Mesothelial cell of epicardium (in vitro differentiated cells): ENCODE measurements around the gene FRMD1. TPM values are rescaled to one million over a fixed set of nuclear protein-coding genes. Genes with fewer than 3 reads are reported as not detected.
"Not testable (repeated sequence)": the region's sequence is repeated elsewhere in the genome, so short reads cannot be mapped to it uniquely, and the experiment has no call there.

Experiments used
- DNase-seq, 2 experiments: peaks; one replicate each; pipeline ENCODE4 v3.0.0; 2021; ENCODE audit warnings: low spot score in 2 of 2; ENCODE audit not compliant: unreplicated experiment in 2 of 2
- H3K27ac Mint-ChIP-seq: 2 replicates; pipeline ENCODE4 v1.8.0; 2021; ENCODE audit warnings: mixed read lengths
- H3K27me3 Mint-ChIP-seq: 2 replicates; pipeline ENCODE4 v1.8.0; 2021; ENCODE audit warnings: low read depth, mixed read lengths
- H3K36me3 Mint-ChIP-seq: 2 replicates; pipeline ENCODE4 v1.8.0; 2021; ENCODE audit warnings: mixed read lengths
- H3K4me1 Mint-ChIP-seq: 2 replicates; pipeline ENCODE4 v1.8.0; 2021; ENCODE audit warnings: mixed read lengths
- H3K4me3 Mint-ChIP-seq: 2 replicates; pipeline ENCODE4 v1.8.0; 2021; ENCODE audit warnings: mild to moderate bottlenecking, moderate library complexity, mixed read lengths
- H3K9me3 Mint-ChIP-seq: 2 replicates; pipeline ENCODE4 v1.8.0; 2021; ENCODE audit warnings: mixed read lengths
- CTCF ChIP-seq: fragments of 200-600 bp; sonication (generic); IDR thresholded peaks from one replicate; pipeline ENCODE4 v1.5.0; 2021; ENCODE audit warnings: antibody characterized with exemption; ENCODE audit not compliant: unreplicated experiment
- total RNA-seq: library from RNA; stranded (reverse); gene quantifications from 3 replicates; pipeline ENCODE4 v1.2.1, GENCODE V29; 2021

Gene FRMD1
- total RNA-seq, 1 donor from 2014 or later, result not detected

- no peak for DNase-seq
- H3K9me3 Mint-ChIP-seq, result no peaks in the 10 kb centered on the region
- H3K27me3 Mint-ChIP-seq, result no peaks in the 10 kb centered on the region
- no peaks in the 10 kb centered on the region for H3K36me3 Mint-ChIP-seq
- peaks cover 13% of the 10 kb centered on the region for H3K4me1 Mint-ChIP-seq
- H3K27ac Mint-ChIP-seq, result no peak overlapping the region
- TF ChIP-seq CTCF, result no peak
- H3K4me3 Mint-ChIP-seq, result no peak overlapping the region
These were observed 4.5 kb upstream of the FRMD1 start for GRCh38 chr6:168083514-168083885.

- DNase-seq, result no peak
- Mint-ChIP-seq H3K27ac (no peak overlapping the region), H3K36me3 (no peaks in the 10 kb centered on the region), H3K9me3 (no peaks in the 10 kb centered on the region), H3K27me3 (no peaks in the 10 kb centered on the region), H3K4me1 (peaks cover 8% of the 10 kb centered on the region), H3K4me3 (no peak overlapping the region)
- no peak for TF ChIP-seq CTCF
These were observed 4.0 kb upstream of the FRMD1 start for GRCh38 chr6:168082860-168083513.

GRCh38 chr6:168081858-168082546, 3.0 kb upstream of the FRMD1 start:
- Mint-ChIP-seq H3K4me3 (no peak overlapping the region), H3K27me3 (no peaks in the 10 kb centered on the region), H3K27ac (no peak overlapping the region), H3K4me1 (peaks cover 3% of the 10 kb centered on the region), H3K9me3 (no peaks in the 10 kb centered on the region), H3K36me3 (no peaks in the 10 kb centered on the region)
- no peak for TF ChIP-seq CTCF
- DNase-seq, result no peak

- Mint-ChIP-seq H3K9me3 (no peaks in the 10 kb centered on the region), H3K27me3 (peaks cover 3% of the 10 kb centered on the region), H3K27ac (no peak overlapping the region), H3K4me1 (peaks cover 3% of the 10 kb centered on the region), H3K36me3 (no peaks in the 10 kb centered on the region), H3K4me3 (no peak overlapping the region)
- no peak for DNase-seq
- TF ChIP-seq CTCF, result no peak
These were observed 1.5 kb upstream of the FRMD1 start for GRCh38 chr6:168080393-168081077.

GRCh38 chr6:168078175-168078942, 653 bp downstream of the FRMD1 start:
- peaks cover 2% of the 10 kb centered on the region for H3K4me1 Mint-ChIP-seq
- TF ChIP-seq CTCF, result no peak
- H3K27ac Mint-ChIP-seq, result no peak overlapping the region
- DNase-seq, result no peak
- H3K27me3 Mint-ChIP-seq, result peaks cover 3% of the 10 kb centered on the region
- no peaks in the 10 kb centered on the region for H3K9me3 Mint-ChIP-seq
- no peak overlapping the region for H3K4me3 Mint-ChIP-seq
- no peaks in the 10 kb centered on the region for H3K36me3 Mint-ChIP-seq

GRCh38 chr6:168077401-168077800, 1.6 kb downstream of the FRMD1 start:
- DNase-seq, H3K27ac Mint-ChIP-seq, H3K36me3 Mint-ChIP-seq, H3K4me3 Mint-ChIP-seq, H3K27me3 Mint-ChIP-seq, H3K4me1 Mint-ChIP-seq, H3K9me3 Mint-ChIP-seq: not testable (repeated sequence)
